Thymus (tissue), 11 donors: Measurements from ENCODE around the gene UBE3B. TPM values are rescaled to one million over a fixed set of nuclear protein-coding genes. Genes with fewer than 3 reads are reported as not detected.

Experiments used
- DNase-seq, 9 donors: peaks; one replicate each; pipeline ENCODE4 v3.0.0-alpha.2; 2013; ENCODE audit warnings: low spot score in 9 of 9, low read depth in 6 of 9, missing footprints in 1 of 9
- H3K27ac ChIP-seq, 2 donors: one replicate each; pipeline ENCODE4 v1.5.1; 2013; ENCODE audit warnings: control low read depth in 1 of 2, low read depth in 1 of 2, low read length in 1 of 2, mild to moderate bottlenecking in 1 of 2, moderate library complexity in 1 of 2
- H3K27me3 ChIP-seq, 2 donors: one replicate each; pipeline ENCODE4 v1.5.1; 2013; ENCODE audit warnings: low read length in 1 of 2; ENCODE audit not compliant: control insufficient read depth in 2 of 2, insufficient read depth in 1 of 2
- H3K36me3 ChIP-seq, 2 donors: one replicate each; pipeline ENCODE4 v1.5.1; 2013; ENCODE audit warnings: low read length in 1 of 2, mild to moderate bottlenecking in 1 of 2, moderate library complexity in 1 of 2; ENCODE audit not compliant: control insufficient read depth in 2 of 2, insufficient read depth in 2 of 2
- H3K4me1 ChIP-seq, 2 donors: one replicate each; pipeline ENCODE4 v1.5.1; 2013; ENCODE audit warnings: low read length in 2 of 2; ENCODE audit not compliant: control insufficient read depth in 2 of 2, insufficient read depth in 2 of 2
- H3K4me3 ChIP-seq, 2 donors: one replicate each; pipeline ENCODE4 v1.5.1; 2013; ENCODE audit warnings: low read length in 2 of 2, control low read depth in 1 of 2, mild to moderate bottlenecking in 1 of 2
- H3K9me3 ChIP-seq, 2 donors: one replicate each; pipeline ENCODE4 v1.5.1; 2013; ENCODE audit warnings: low read length in 1 of 2, mild to moderate bottlenecking in 1 of 2; ENCODE audit not compliant: control insufficient read depth in 2 of 2, insufficient read depth in 1 of 2
- WGBS: extraction: QIAGEN DNeasy Blood & Tissue Kit; methylation state at CpG from one replicate; pipeline ENCODE4 v1.1.7; 2013; 5-methylcytosine and 5-hydroxymethylcytosine counted together
- polyA plus RNA-seq: library from polyadenylated mRNA; stranded (reverse); fragments of 200-250 nt; gene quantifications from one replicate; pipeline ENCODE4 v1.2.3, GENCODE V29; 2013
- total RNA-seq: library from RNA; stranded (reverse); fragments of 120-200 nt; gene quantifications from one replicate; pipeline ENCODE4 v1.2.4, GENCODE V29; 2013
- donor health status: healthy.

UBE3B gene
- total and polyA plus RNA-seq, 2 donors: 11.7 to 13.5 TPM

DNA sequence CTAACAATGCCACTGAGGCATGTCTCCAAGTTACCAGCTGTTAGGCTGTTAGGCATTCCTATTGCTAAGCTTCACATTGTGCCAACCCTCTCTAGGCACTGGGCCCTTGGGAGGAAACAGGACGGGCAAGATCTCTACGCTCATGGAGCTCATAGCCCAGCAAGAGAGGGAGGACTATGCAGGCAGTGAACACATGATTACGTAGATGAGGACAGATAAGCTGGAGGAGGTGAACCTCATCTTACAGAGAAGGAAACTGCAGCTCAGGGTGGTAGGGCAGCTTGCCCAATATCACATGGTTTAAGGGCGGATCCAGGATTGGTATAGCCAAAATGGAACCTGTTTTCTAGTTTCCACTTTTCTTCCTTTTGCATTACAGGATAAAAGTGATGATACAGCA is 7.8 kb downstream of the UBE3B start:
- no peak for DNase-seq
- Histone ChIP-seq H3K36me3 (peaks cover 62 to 67% of the 10 kb centered on the region in 2 donors), H3K4me1 (no peaks in the 10 kb centered on the region), H3K9me3 (no peaks in the 10 kb centered on the region), H3K4me3 (no peak overlapping the region), H3K27me3 (no peaks in the 10 kb centered on the region), H3K27ac (no peak overlapping the region)
- WGBS: 88% methylated on average over 4 of the region's 4 CpGs

DNA sequence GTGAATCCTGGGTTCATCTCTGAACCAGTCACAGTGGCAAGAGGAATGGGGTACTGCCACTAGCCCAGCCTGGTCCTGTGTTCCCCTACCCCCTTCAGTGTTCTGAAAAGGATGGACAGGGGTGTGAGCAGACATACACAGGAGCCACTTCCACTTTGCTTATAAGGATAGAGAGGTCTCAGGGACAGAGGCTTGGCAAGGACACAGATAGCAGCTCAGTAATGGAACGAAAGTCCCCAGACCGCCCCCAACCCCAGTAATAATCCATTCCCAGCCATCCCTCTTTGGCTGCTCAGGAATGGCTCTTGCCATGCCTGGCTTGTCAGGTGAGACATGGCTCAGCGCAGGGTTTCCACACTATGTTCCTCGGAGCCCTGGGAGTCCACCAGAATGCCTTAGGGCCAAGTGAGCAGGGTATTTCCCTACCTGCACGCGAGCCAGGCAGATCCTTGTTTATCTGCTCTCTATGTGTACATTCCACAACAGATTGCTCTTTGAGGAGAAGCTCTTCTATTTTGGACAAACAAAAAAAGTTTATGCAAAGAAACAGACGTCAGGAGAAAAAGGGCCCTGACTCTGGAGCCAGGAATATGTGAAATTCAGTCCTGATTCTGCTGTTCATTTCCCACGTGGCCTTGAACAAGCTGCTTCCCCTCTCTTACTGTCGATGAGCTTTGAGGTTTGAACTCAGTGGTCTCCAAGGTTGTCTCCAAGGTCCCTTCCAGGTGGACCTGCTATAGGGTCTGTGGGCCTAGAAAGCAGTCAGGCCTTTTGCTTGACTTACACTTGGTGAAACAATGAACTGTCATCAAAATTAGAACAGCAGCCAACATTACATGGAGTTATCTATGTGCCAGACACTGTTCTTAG is 10.0 kb downstream of the UBE3B start:
- 97% methylated on average over 9 of the region's 9 CpGs for WGBS
- Histone ChIP-seq H3K27me3 (no peaks in the 10 kb centered on the region), H3K27ac (no peak overlapping the region), H3K9me3 (no peaks in the 10 kb centered on the region), H3K4me1 (no peaks in the 10 kb centered on the region), H3K4me3 (no peak overlapping the region), H3K36me3 (peaks cover 72 to 86% of the 10 kb centered on the region in 2 donors)
- DNase-seq: no peak

- H3K36me3 ChIP-seq: peaks cover 72 to 87% of the 10 kb centered on the region in 2 donors
- no peak overlapping the region for H3K27ac ChIP-seq
- DNase-seq: no peak
- H3K27me3 ChIP-seq: no peaks in the 10 kb centered on the region
- no peaks in the 10 kb centered on the region for H3K9me3 ChIP-seq
- H3K4me3 ChIP-seq: no peak overlapping the region
- H3K4me1 ChIP-seq: no peaks in the 10 kb centered on the region
- 91% methylated on average over 7 of the region's 7 CpGs for WGBS
Measured at GRCh38 chr12:109488051-109488665, 10.7 kb downstream of the UBE3B start.

DNA sequence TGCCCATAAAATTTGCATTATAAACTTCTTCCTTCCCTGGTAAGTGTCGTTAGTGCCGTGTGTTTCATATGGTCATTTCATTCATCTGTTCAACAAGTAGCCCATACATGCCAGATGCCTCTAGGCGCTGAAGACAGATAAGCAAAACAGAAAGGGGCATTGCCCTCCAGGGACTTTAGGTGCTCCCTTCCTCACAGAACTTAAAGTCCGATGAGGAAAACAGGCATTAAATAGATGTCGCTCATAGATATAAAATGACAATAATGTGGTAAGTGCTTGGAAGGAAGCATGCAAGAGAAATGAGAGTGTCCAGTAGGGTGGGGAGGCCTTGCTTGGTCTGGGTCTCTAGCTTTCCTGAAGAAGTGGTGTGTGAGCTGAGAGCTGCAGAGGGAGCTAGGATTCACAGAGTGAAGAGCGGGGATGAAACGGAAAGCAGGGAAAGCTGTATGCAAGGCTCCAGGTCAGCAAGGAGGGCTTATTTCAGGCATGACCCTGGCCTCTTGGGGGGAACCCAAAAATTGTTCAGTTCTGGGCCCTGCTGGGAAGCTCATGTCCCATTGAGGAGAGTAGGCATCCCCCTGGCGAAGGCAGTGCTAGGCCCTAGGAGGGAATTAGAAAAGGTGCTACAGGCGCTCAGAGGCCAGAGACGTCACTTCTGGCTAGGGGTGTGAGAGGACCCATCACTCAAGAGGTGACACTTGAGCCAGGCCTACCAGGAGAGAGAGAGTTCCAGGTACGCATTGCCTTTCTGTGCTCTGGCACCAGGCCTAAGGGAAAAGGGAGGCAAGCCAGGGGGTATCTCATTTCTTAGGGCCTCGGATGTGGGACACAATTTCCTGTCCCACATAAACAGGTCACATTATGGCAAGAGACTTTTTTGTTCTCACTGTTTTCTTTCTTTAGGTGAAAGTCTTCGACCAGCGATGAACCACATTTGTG is 11.9 kb downstream of the UBE3B start:
- 97% methylated on average over 14 of the region's 14 CpGs for WGBS

DNA sequence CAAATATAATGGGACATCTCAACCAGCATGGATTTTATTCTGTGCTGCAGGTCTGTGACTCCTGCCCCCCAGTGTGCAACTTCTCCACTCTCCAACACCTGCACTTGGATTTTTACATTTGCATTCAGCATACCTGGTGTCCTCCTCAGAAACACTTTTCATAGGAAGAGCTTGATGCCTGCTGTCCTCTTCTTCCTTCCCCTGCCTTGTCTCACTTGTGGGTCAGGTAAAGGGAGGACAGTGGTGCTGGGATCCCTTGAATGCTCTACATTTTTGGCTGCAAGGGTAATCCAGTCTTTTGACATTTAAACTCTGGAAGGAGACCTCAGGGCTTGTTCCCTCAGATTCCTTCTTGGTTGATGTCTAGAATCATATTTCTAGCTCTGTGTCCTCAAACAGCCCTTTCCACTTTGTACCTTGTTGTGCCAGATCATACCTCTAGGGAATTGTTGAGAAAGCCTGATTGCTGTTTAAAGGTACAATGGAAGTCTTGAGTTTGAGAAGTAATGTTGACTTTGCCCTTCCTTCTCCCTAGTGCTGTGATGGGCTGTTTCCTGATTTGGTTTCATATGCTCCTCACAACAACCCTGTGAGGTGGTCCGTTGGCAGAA is 12.6 kb downstream of the UBE3B start:
- 91% methylated on average over 1 of the region's 1 CpG for WGBS
- no peak overlapping the region for H3K27ac ChIP-seq

More for the DNA sequence above, 11.9 kb downstream of the UBE3B start:
- H3K36me3 ChIP-seq: peaks cover 64 to 78% of the 10 kb centered on the region in 2 donors
- H3K9me3 ChIP-seq: no peaks in the 10 kb centered on the region
- H3K27me3 ChIP-seq: no peaks in the 10 kb centered on the region
- no peak overlapping the region for H3K27ac ChIP-seq
- no peaks in the 10 kb centered on the region for H3K4me1 ChIP-seq
- no peak for DNase-seq
- no peak overlapping the region for H3K4me3 ChIP-seq

DNA sequence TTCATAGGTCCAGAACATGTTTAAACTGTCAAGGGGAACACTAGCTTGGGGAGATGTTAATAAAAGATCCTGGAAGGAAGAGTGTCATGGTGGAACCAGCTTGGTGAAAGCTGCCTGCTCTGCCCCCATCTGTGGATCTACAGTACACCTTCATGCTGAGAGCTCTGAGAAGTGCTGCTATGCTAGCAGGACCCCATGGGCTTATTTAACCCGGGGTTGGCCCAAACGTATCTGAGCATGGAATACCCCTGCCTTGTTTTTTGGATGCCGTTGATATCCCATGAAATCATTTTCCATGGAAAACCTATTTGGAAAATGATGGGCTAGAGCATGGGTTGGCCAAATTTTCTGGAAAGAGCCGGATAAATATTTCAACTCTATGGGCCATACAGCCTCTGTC is 14.2 kb downstream of the UBE3B start:
- H3K27me3 ChIP-seq: no peaks in the 10 kb centered on the region
- no peak for DNase-seq
- no peaks in the 10 kb centered on the region for H3K9me3 ChIP-seq
- no peaks in the 10 kb centered on the region for H3K4me1 ChIP-seq
- H3K36me3 ChIP-seq: peaks cover 41 to 59% of the 10 kb centered on the region in 2 donors
- 95% methylated on average over 4 of the region's 4 CpGs for WGBS
- no peak overlapping the region for H3K4me3 ChIP-seq
- H3K27ac ChIP-seq: no peak overlapping the region

More for the DNA sequence above, 12.6 kb downstream of the UBE3B start:
- H3K9me3 ChIP-seq: no peaks in the 10 kb centered on the region
- DNase-seq: no peak
- no peaks in the 10 kb centered on the region for H3K27me3 ChIP-seq
- H3K4me1 ChIP-seq: no peaks in the 10 kb centered on the region
- H3K4me3 ChIP-seq: no peak overlapping the region
- peaks cover 57 to 75% of the 10 kb centered on the region in 2 donors for H3K36me3 ChIP-seq

DNA sequence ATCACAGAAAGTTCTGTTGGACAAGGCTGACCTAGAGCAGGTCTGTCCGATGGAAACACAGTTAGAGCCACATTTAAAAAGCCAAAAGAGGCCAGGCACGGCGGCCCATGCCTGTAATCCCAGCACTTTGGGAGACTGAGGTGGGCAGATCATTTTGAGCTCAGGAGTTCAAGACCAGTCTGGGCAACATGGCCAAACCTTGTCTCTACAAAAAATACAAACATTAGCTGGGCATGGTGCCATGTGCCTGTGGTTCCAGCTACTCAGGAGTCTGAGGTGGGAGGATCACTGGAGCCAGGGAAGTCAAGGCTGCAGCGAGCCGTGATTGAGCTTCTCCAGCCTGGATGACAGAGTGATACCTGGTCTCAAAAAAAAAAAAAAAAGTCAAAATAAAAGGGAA is 14.9 kb downstream of the UBE3B start:
- Histone ChIP-seq H3K9me3 (no peaks in the 10 kb centered on the region), H3K4me1 (no peaks in the 10 kb centered on the region), H3K36me3 (peaks cover 34 to 53% of the 10 kb centered on the region in 2 donors), H3K27me3 (no peaks in the 10 kb centered on the region), H3K27ac (no peak overlapping the region), H3K4me3 (no peak overlapping the region)
- 88% methylated on average over 5 of the region's 5 CpGs for WGBS
- no peak for DNase-seq

DNA sequence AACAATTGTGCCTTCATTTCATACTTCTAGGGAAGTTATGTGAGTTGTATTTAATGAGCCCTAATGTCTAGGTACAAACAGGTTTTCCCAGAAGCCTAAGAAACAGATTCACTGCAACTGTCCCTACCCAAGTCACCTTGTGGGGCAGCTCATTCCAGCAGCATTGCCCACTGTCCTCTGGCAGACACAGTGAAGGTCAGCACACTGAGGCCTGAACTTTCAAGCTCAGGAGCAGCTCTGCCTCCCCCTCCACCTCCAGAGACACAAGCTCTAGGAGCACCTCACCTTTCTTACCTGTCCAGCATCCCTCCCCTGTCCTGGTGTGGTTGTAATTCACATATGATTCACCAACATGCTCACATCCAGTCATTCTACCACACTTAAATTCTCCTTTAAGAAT is 15.7 kb downstream of the UBE3B start:
- H3K4me3 ChIP-seq: no peak overlapping the region
- peaks cover 31 to 53% of the 10 kb centered on the region in 2 donors for H3K36me3 ChIP-seq
- no peaks in the 10 kb centered on the region for H3K9me3 ChIP-seq
- no peak for DNase-seq
- H3K4me1 ChIP-seq: no peaks in the 10 kb centered on the region
- H3K27ac ChIP-seq: no peak overlapping the region
- H3K27me3 ChIP-seq: no peaks in the 10 kb centered on the region
